HG03342 (cell line): ENCODE measurements around the gene IGFLR1.

Experiments used
- ATAC-seq: cut with Tn5 transposase; IDR thresholded peaks from one replicate; pipeline ENCODE4 v1.9.1; 2021; ENCODE audit warnings: mild to moderate bottlenecking, moderate library complexity; ENCODE audit not compliant: unreplicated experiment

IGFLR1 gene

GRCh38 chr19:35740423-35741202, 1.6 kb downstream of the IGFLR1 start:
- ATAC-seq: peak; percentile 51

- peak; percentile 13 for ATAC-seq
Observed at GRCh38 chr19:35740108-35740422, 2.2 kb downstream of the IGFLR1 start.

GRCh38 chr19:35739275-35740107, 2.8 kb downstream of the IGFLR1 start:
- ATAC-seq: no peak

- no peak for ATAC-seq
Observed at GRCh38 chr19:35738887-35739229, 3.4 kb downstream of the IGFLR1 start.

GRCh38 chr19:35738021-35738886, 4.0 kb downstream of the IGFLR1 start:
- ATAC-seq: no peak

- ATAC-seq: no peak
Observed at GRCh38 chr19:35736913-35737886, 5.1 kb downstream of the IGFLR1 start.

- no peak for ATAC-seq
Observed at GRCh38 chr19:35734889-35735288, 7.4 kb downstream of the IGFLR1 start.

GRCh38 chr19:35734273-35734672, 8.0 kb downstream of the IGFLR1 start:
- ATAC-seq: no peak

GRCh38 chr19:35733180-35734125, 8.8 kb downstream of the IGFLR1 start:
- ATAC-seq: no peak

GRCh38 chr19:35732540-35733179, 9.6 kb downstream of the IGFLR1 start:
- ATAC-seq: no peak

GRCh38 chr19:35731779-35732405, 10.4 kb downstream of the IGFLR1 start:
- ATAC-seq: no peak

GRCh38 chr19:35731353-35731752, 10.9 kb downstream of the IGFLR1 start:
- no peak for ATAC-seq

- no peak for ATAC-seq
Observed at GRCh38 chr19:35730326-35730725, 11.9 kb downstream of the IGFLR1 start.

- no peak for ATAC-seq
Observed at GRCh38 chr19:35729763-35730162, 12.5 kb downstream of the IGFLR1 start.

- ATAC-seq: no peak
Observed at GRCh38 chr19:35729021-35729420, 13.2 kb downstream of the IGFLR1 start.

GRCh38 chr19:35727956-35728706, 14.1 kb downstream of the IGFLR1 start:
- ATAC-seq: no peak
